IMR-90 (cell line): ENCODE measurements around the gene SOCS3. TPM values are rescaled to one million over a fixed set of nuclear protein-coding genes. Genes with fewer than 3 reads are reported as not detected.

ENCODE experiments used
- ATAC-seq: fragments of 200-7000 bp; cut with Tn5 transposase; 2 replicates; pipeline ENCODE4 v1.9.1; 2020; ENCODE audit warnings: low read depth, mild to moderate bottlenecking, moderate library complexity
- BruUV-seq: library from RNA; stranded (reverse); fragments of 400-500 nt; replicated peaks from 2 replicates; lab custom pipeline; 2021; lab: Mats Ljungman, UMichigan
- CTCF ChIA-PET: fragments of 300-600 bp; formaldehyde crosslinking; extraction: SDS; loops from one replicate; lab custom pipeline; 2021; ENCODE audit warnings: antibody characterized with exemption; lab: Yijun Ruan, JAX
- POLR2A ChIA-PET: fragments of 300-600 bp; sonication (Branson Sonifier 250); formaldehyde crosslinking; loops from one replicate; lab custom pipeline; 2022; ENCODE audit warnings: antibody characterized with exemption; ENCODE audit not compliant: unreplicated experiment; lab: Charles Lee
- DNase-seq: peaks from one replicate; pipeline ENCODE4 v3.0.0; 2013
- H2AFZ ChIP-seq: replicated peaks from 2 replicates; pipeline ENCODE3; 2013; ENCODE audit warnings: low read length, mild to moderate bottlenecking; ENCODE audit not compliant: poor library complexity
- H2AK5ac ChIP-seq: 2 replicates; pipeline ENCODE4 v1.6.1; 2013; ENCODE audit warnings: low read depth, low read length, inconsistent platforms
- H2AK9ac ChIP-seq: replicated peaks from 2 replicates; pipeline ENCODE3; 2013; ENCODE audit warnings: mild to moderate bottlenecking, low read depth, low read length, moderate library complexity; ENCODE audit not compliant: poor library complexity
- H2BK120ac ChIP-seq: 2 replicates; pipeline ENCODE4 v1.6.1; 2013; ENCODE audit warnings: low read depth, low read length, inconsistent platforms
- H2BK15ac ChIP-seq: 3 replicates; pipeline ENCODE4 v1.6.1; 2013; ENCODE audit warnings: low read depth, low read length, inconsistent platforms
- H2BK20ac ChIP-seq: 2 replicates; pipeline ENCODE4 v1.6.1; 2013; ENCODE audit warnings: low read depth, mild to moderate bottlenecking, inconsistent platforms, low read length, moderate library complexity
- H2BK5ac ChIP-seq: 2 replicates; pipeline ENCODE4 v1.6.1; 2013; ENCODE audit warnings: mild to moderate bottlenecking, low read depth, low read length, inconsistent platforms; ENCODE audit not compliant: poor library complexity, severe bottlenecking
- H3K14ac ChIP-seq: replicated peaks from 2 replicates; pipeline ENCODE4 v1.6.1; 2013; ENCODE audit warnings: low read depth, low read length, inconsistent platforms
- H3K18ac ChIP-seq: 2 replicates; pipeline ENCODE4 v1.6.1; 2013; ENCODE audit warnings: low read depth, low read length, control low read depth
- H3K23ac ChIP-seq: 2 replicates; pipeline ENCODE4 v1.6.1; 2013; ENCODE audit warnings: low read depth, low read length, inconsistent platforms
- H3K27ac ChIP-seq: 2 replicates; pipeline ENCODE4 v1.5.1; 2013; ENCODE audit warnings: mild to moderate bottlenecking, control low read depth, low read length; ENCODE audit not compliant: insufficient read depth
- H3K27me3 ChIP-seq: 2 replicates; pipeline ENCODE4 v1.6.1; 2013; ENCODE audit warnings: low read length; ENCODE audit not compliant: control insufficient read depth, insufficient read depth
- H3K36me3 ChIP-seq: 2 replicates; pipeline ENCODE4 v1.6.1; 2013; ENCODE audit warnings: low read length, mixed read lengths; ENCODE audit not compliant: control insufficient read depth, insufficient read depth
- H3K4ac ChIP-seq: 2 replicates; pipeline ENCODE4 v1.6.1; 2013; ENCODE audit warnings: low read depth, low read length, inconsistent platforms
- H3K4me1 ChIP-seq: 2 replicates; pipeline ENCODE4 v1.6.1; 2013; ENCODE audit warnings: low read length, mixed read lengths; ENCODE audit not compliant: control insufficient read depth, insufficient read depth
- H3K4me2 ChIP-seq: 2 replicates; pipeline ENCODE4 v1.6.1; 2013; ENCODE audit warnings: low read depth, mild to moderate bottlenecking, control low read depth, low read length, moderate library complexity
- H3K4me3 ChIP-seq: 2 replicates; pipeline ENCODE4 v1.5.1; 2013; ENCODE audit warnings: low read depth, mild to moderate bottlenecking, control low read depth, low read length, moderate library complexity; ENCODE audit not compliant: insufficient read depth
- H3K56ac ChIP-seq: 2 replicates; pipeline ENCODE4 v1.6.1; 2013; ENCODE audit warnings: low read length, inconsistent platforms; ENCODE audit not compliant: insufficient read depth; ENCODE audit errors: extremely low read depth
- H3K79me1 ChIP-seq, 2 experiments: 2 replicates each; pipeline ENCODE4 v1.6.1; 2013; ENCODE audit warnings: low read length in 2 of 2, inconsistent platforms in 1 of 2, low read depth in 1 of 2
- H3K9ac ChIP-seq: 2 replicates; pipeline ENCODE4 v1.6.1; 2013; ENCODE audit warnings: low read depth, low read length, control low read depth
- H3K9me1 ChIP-seq: 2 replicates; pipeline ENCODE4 v1.6.1; 2013; ENCODE audit warnings: low read length, inconsistent platforms; ENCODE audit not compliant: insufficient read depth
- H3K9me3 ChIP-seq: 2 replicates; pipeline ENCODE4 v1.6.1; 2013; ENCODE audit warnings: low read length; ENCODE audit not compliant: control insufficient read depth, insufficient read depth
- H4K20me1 ChIP-seq: 2 replicates; pipeline ENCODE4 v1.6.1; 2013; ENCODE audit warnings: low read length, inconsistent platforms; ENCODE audit not compliant: insufficient read depth
- H4K5ac ChIP-seq: 2 replicates; pipeline ENCODE4 v1.6.1; 2013; ENCODE audit warnings: mild to moderate bottlenecking, low read depth, low read length, control low read depth
- H4K8ac ChIP-seq, 2 experiments: 2 replicates each; pipeline ENCODE4 v1.6.1; 2013; ENCODE audit warnings: low read depth in 2 of 2, low read length in 2 of 2, control low read depth in 1 of 2, inconsistent platforms in 1 of 2
- H4K91ac ChIP-seq: 2 replicates; pipeline ENCODE4 v1.6.1; 2013; ENCODE audit warnings: low read depth, low read length, inconsistent platforms; ENCODE audit not compliant: insufficient read depth
- BHLHE40 ChIP-seq: fragments of 150-350 bp; IDR thresholded peaks from 2 replicates; pipeline ENCODE4 v1.6.1; 2016; ENCODE audit warnings: mild to moderate bottlenecking, low read depth, low read length
- CEBPB ChIP-seq: IDR thresholded peaks from 2 replicates; pipeline ENCODE4 v1.6.1; 2012; ENCODE audit warnings: low read depth, low read length, improper control_type of control experiment
- CHD1 ChIP-seq: IDR thresholded peaks from 2 replicates; pipeline ENCODE4 v1.6.1; 2012; ENCODE audit warnings: low read depth, low read length, improper control_type of control experiment
- CTCF ChIP-seq: conservative IDR thresholded peaks from 2 replicates; pipeline ENCODE4 v1.5.1; 2012; ENCODE audit warnings: mild to moderate bottlenecking, low read depth, low read length, improper control_type of control experiment
- FOS ChIP-seq: fragments of 150-350 bp; IDR thresholded peaks from 2 replicates; pipeline ENCODE4 v1.6.1; 2016; ENCODE audit warnings: low read depth, low read length
- MAFK ChIP-seq: IDR thresholded peaks from 2 replicates; pipeline ENCODE4 v1.6.1; 2012; ENCODE audit warnings: low read depth, low read length, improper control_type of control experiment
- MAZ ChIP-seq: IDR thresholded peaks from 2 replicates; pipeline ENCODE4 v1.6.1; 2012; ENCODE audit warnings: low read depth, mild to moderate bottlenecking, low read length, improper control_type of control experiment, moderate library complexity, borderline replicate concordance
- POLR2A ChIP-seq: IDR thresholded peaks from 2 replicates; pipeline ENCODE4 v1.6.1; 2012; ENCODE audit warnings: mild to moderate bottlenecking, low read depth, low read length
- RAD21 ChIP-seq: IDR thresholded peaks from 2 replicates; pipeline ENCODE4 v1.6.1; 2012; ENCODE audit warnings: low read length, improper control_type of control experiment
- RCOR1 ChIP-seq: IDR thresholded peaks from 2 replicates; pipeline ENCODE4 v1.6.1; 2012; ENCODE audit warnings: mild to moderate bottlenecking, low read length, improper control_type of control experiment; ENCODE audit not compliant: insufficient replicate concordance
- RFX5 ChIP-seq: IDR thresholded peaks from 2 replicates; pipeline ENCODE4 v1.8.0; 2012; ENCODE audit warnings: low read depth, mild to moderate bottlenecking, low read length, moderate library complexity
- SMC3 ChIP-seq: fragments of 150-350 bp; IDR thresholded peaks from 2 replicates; pipeline ENCODE4 v1.6.1; 2016; ENCODE audit warnings: low read depth, mild to moderate bottlenecking, antibody characterized with exemption, low read length, moderate library complexity
- USF2 ChIP-seq: fragments of 150-350 bp; IDR thresholded peaks from 2 replicates; pipeline ENCODE4 v1.6.1; 2017; ENCODE audit warnings: mild to moderate bottlenecking, antibody characterized with exemption, low read length, low read depth
- WGBS, 2 experiments: methylation state at CpG; one replicate each; pipeline versions ENCODE4 v1.1.5 to v1.1.7; 2013; ENCODE audit warnings: missing lambda C conversion rate in 2 of 2; ENCODE audit not compliant: insufficient read length in 1 of 2; ENCODE audit errors: extremely low coverage in 2 of 2; 5-methylcytosine and 5-hydroxymethylcytosine counted together
- dilution Hi-C: fragments of 300-500 bp; cut with HindIII; formaldehyde crosslinking; loops from one replicate; pipeline ENCODE4 v1.14.3; 2018; ENCODE audit warnings: low sequenced_read_pairs; ENCODE audit not compliant: unreplicated experiment
- in situ Hi-C: fragments of 300-500 bp; cut with MboI; formaldehyde crosslinking; loops from 3 replicates; pipeline ENCODE4 v1.14.3; 2019; ENCODE audit warnings: low sequenced_read_pairs, inconsistent platforms, mixed read lengths
- intact Hi-C: fragments of 100-400 bp; cut with micrococcal nuclease; formaldehyde crosslinking; loops from 2 replicates; pipeline ENCODE4 v1.10.0; 2022
- polyA plus RNA-seq, 3 experiments: library from polyadenylated mRNA; depleted of rRNA; stranded (reverse); fragments of >200 nt; gene quantifications; 2 replicates each; pipeline ENCODE4 v1.2.3, GENCODE V29; 2012; ENCODE audit warnings: low replicate concordance in 1 of 3
- total RNA-seq: library from RNA; depleted of rRNA; stranded (reverse); fragments of >200 nt; gene quantifications from 2 replicates; pipeline ENCODE4 v1.2.3, GENCODE V29; 2012

Gene SOCS3
- total and polyA plus RNA-seq, 2 of the 4 experiments (the other 2 are of a cell fraction) = 19.2 to 19.9 TPM

- TF ChIP-seq RCOR1 = no peak
Measured at GRCh38 chr17:78357177-78357586, 2.7 kb downstream of the SOCS3 start (continued).

- peak overlapping the region; percentile 10; the same call in 1 of the 2 replicates for H2BK20ac ChIP-seq
- peak overlapping the region; percentile 9 for H3K4me2 ChIP-seq
- 53% methylated on average over 3 of the region's 16 CpGs; no CpG with 5 or more reads in 1 of the 2 experiments for WGBS, 2 experiments
- TF ChIP-seq SMC3 (peak; percentile 30; the same call in 1 of the 2 replicates), FOS (peak; percentile 32; the same call in 1 of the 2 replicates), BHLHE40 (0 out of 2 replicates have a peak, but pooled peaks have one; percentile 45), RFX5 (no peak), MAFK (peak; percentile 24; the same call in 1 of the 2 replicates), USF2 (peak; percentile 33; the same call in 1 of the 2 replicates), RCOR1 (no peak), CTCF (no peak), CEBPB (no peak), POLR2A (peak; percentile 90), CHD1 (no peak), RAD21 (peak; percentile 33), MAZ (peak; percentile 29; the same call in 1 of the 2 replicates)
Measured at GRCh38 chr17:78356101-78356713, 3.7 kb downstream of the SOCS3 start.

More at GRCh38 chr17:78356101-78356713, 3.7 kb downstream of the SOCS3 start:
- dilution Hi-C loops = no loop called here
- H4K5ac ChIP-seq = no peak overlapping the region
- peaks cover 33% of the 10 kb centered on the region for H3K36me3 ChIP-seq
- no peak overlapping the region for H4K91ac ChIP-seq
- no peak overlapping the region; the same call in 1 of the 2 replicates for H3K56ac ChIP-seq
- peak; percentile 98 for DNase-seq
- H4K8ac ChIP-seq = peak overlapping the region in 1 of 2 experiments; percentile 48; a peak in 1 of 4 replicates
- no peaks in the 10 kb centered on the region for H3K9me3 ChIP-seq
- H3K4me1 ChIP-seq = peaks cover 32% of the 10 kb centered on the region
- peak overlapping the region; percentile 4; the same call in 1 of the 2 replicates for H3K4me3 ChIP-seq
- in situ Hi-C loops = loop anchor here (5.0 kb wide), 1 partner anchor 64 kb away; no protein-coding TSS in a partner anchor
- H2BK5ac ChIP-seq = peak overlapping the region; percentile 17
- ATAC-seq = no peak; the same call in 1 of the 2 replicates
- H3K79me1 ChIP-seq = peaks cover 5 to 48% of the 10 kb centered on the region in 2 experiments; a peak in 3 of 4 replicates
- H3K27me3 ChIP-seq = no peaks in the 10 kb centered on the region
- no peak overlapping the region for H2BK15ac ChIP-seq
- H3K4ac ChIP-seq = peak overlapping the region; percentile 64; the same call in 1 of the 2 replicates
- no peak overlapping the region for H2BK120ac ChIP-seq
- H3K18ac ChIP-seq = no peak overlapping the region
- H4K20me1 ChIP-seq = peaks cover 58% of the 10 kb centered on the region
- H3K9me1 ChIP-seq = peaks cover 19% of the 10 kb centered on the region
- H2AK9ac ChIP-seq = peak overlapping the region; percentile 85
- ChIA-PET POLR2A (interaction anchor here (0.9 kb wide), 1 partner anchor 68 kb away, joined by 3 read pairs; no protein-coding TSS in a partner anchor), CTCF (no interaction called here)
- H3K27ac ChIP-seq = peak overlapping the region; percentile 4
- peak overlapping the region; percentile 12; the same call in 1 of the 2 replicates for H3K14ac ChIP-seq
- intact Hi-C loops = loop anchor here (2.0 kb wide), 1 partner anchor 13 kb away; no protein-coding TSS in a partner anchor
- H3K23ac ChIP-seq = peak overlapping the region; percentile 65; the same call in 1 of the 2 replicates
- H2AFZ ChIP-seq = peak overlapping the region; percentile 48
- H2AK5ac ChIP-seq = 0 out of 2 replicates have a peak overlapping the region, but pooled peaks have one; percentile 91
- peak overlapping the region; percentile 20; the same call in 1 of the 2 replicates for H3K9ac ChIP-seq
- no TSS peak for BruUV-seq
